ENCODE data around the gene P2RY4. TPM values are rescaled to one million over a fixed set of nuclear protein-coding genes. Genes with fewer than 3 reads are reported as not detected.

Gene P2RY4
- 1 to 10 TPM; 1.4 to 3.9 TPM for total RNA-seq

GRCh38 chrX:70260104-70260503, at the start of gene P2RY4:
TSS of gene P2RY4 (minus strand) at chrX:70260204. CDS start at chrX:70259624, 580 bp downstream.
- Histone ChIP-seq H3K36me3 (no peaks in the 10 kb centered on the region), H3K27me3 (replicated peaks; ENCODE audit: insufficient read depth) (no peaks in the 10 kb centered on the region), H3K9me3 (no peaks in the 10 kb centered on the region), H3K27ac (no peak within 1 kb of the TSS), H3K4me3 (no peak within 1 kb of the TSS), H3K4me1 (ENCODE audit: control insufficient read depth in 1 of 2, low read depth in 2 of 2) (no peaks in the 10 kb centered on the region)
- ATAC-seq (ENCODE audit: insufficient number of reproducible peaks, low FRiP score, low read depth) (no peak), DNase-seq (ENCODE audit: low spot score) (no peak)
- no peak for TF ChIP-seq CTCF (IDR thresholded peaks at IDR 0.05)

- DNase-seq (ENCODE audit: low spot score), result no peak
- no peak for TF ChIP-seq CTCF (IDR thresholded peaks at IDR 0.05)
- no peak overlapping the region for H3K27ac ChIP-seq
Observed at GRCh38 chrX:70301716-70302115, 41.7 kb upstream of the P2RY4 start.

GRCh38 chrX:70293621-70294020, 33.6 kb upstream of the P2RY4 start:
- no peaks in the 10 kb centered on the region for H3K27me3 ChIP-seq (replicated peaks; ENCODE audit: insufficient read depth)
- H3K4me3 ChIP-seq, result no peak overlapping the region
- TF ChIP-seq CTCF (IDR thresholded peaks at IDR 0.05), result no peak
- H3K4me1 ChIP-seq (ENCODE audit: control insufficient read depth in 1 of 2, low read depth in 2 of 2), result no peaks in the 10 kb centered on the region
- no peak overlapping the region for H3K27ac ChIP-seq
- H3K36me3 ChIP-seq, result no peaks in the 10 kb centered on the region
- no peak for ATAC-seq (ENCODE audit: insufficient number of reproducible peaks, low FRiP score, low read depth)
- H3K9me3 ChIP-seq, result no peaks in the 10 kb centered on the region
- no peak for DNase-seq (ENCODE audit: low spot score)

More at GRCh38 chrX:70301716-70302115, 41.7 kb upstream of the P2RY4 start:
- ATAC-seq (ENCODE audit: insufficient number of reproducible peaks, low FRiP score, low read depth), result no peak
- H3K36me3 ChIP-seq, result no peaks in the 10 kb centered on the region
- no peaks in the 10 kb centered on the region for H3K27me3 ChIP-seq (replicated peaks; ENCODE audit: insufficient read depth)
- no peak overlapping the region for H3K4me3 ChIP-seq
- no peaks in the 10 kb centered on the region for H3K4me1 ChIP-seq (ENCODE audit: control insufficient read depth in 1 of 2, low read depth in 2 of 2)
- no peaks in the 10 kb centered on the region for H3K9me3 ChIP-seq

GRCh38 chrX:70292788-70293187, 32.8 kb upstream of the P2RY4 start:
- Histone ChIP-seq H3K27me3 (replicated peaks; ENCODE audit: insufficient read depth) (no peaks in the 10 kb centered on the region), H3K4me1 (ENCODE audit: control insufficient read depth in 1 of 2, low read depth in 2 of 2) (no peaks in the 10 kb centered on the region), H3K36me3 (no peaks in the 10 kb centered on the region), H3K9me3 (no peaks in the 10 kb centered on the region), H3K4me3 (no peak overlapping the region), H3K27ac (no peak overlapping the region)
- no peak for TF ChIP-seq CTCF (IDR thresholded peaks at IDR 0.05)
- no peak for DNase-seq (ENCODE audit: low spot score)
- ATAC-seq (ENCODE audit: insufficient number of reproducible peaks, low FRiP score, low read depth), result no peak

- H3K36me3 ChIP-seq, result no peaks in the 10 kb centered on the region
- H3K9me3 ChIP-seq, result no peaks in the 10 kb centered on the region
- ATAC-seq (ENCODE audit: insufficient number of reproducible peaks, low FRiP score, low read depth) (no peak), DNase-seq (ENCODE audit: low spot score) (peak; percentile 9)
- no peaks in the 10 kb centered on the region for H3K4me1 ChIP-seq (ENCODE audit: control insufficient read depth in 1 of 2, low read depth in 2 of 2)
- no peak for TF ChIP-seq CTCF (IDR thresholded peaks at IDR 0.05)
- no peaks in the 10 kb centered on the region for H3K27me3 ChIP-seq (replicated peaks; ENCODE audit: insufficient read depth)
- H3K4me3 ChIP-seq, result peak within 1 kb of the TSS; percentile 73
- H3K27ac ChIP-seq, result peak within 1 kb of the TSS; percentile 50 to 80
Observed at GRCh38 chrX:70289793-70290770, 30.1 kb upstream of the P2RY4 start, which contains the start of the genes KIF4A and PDZD11. TSS of gene KIF4A (plus strand) at chrX:70290104. CDS start at chrX:70290459, 355 bp downstream. TSS of gene PDZD11 (minus strand) at chrX:70289927. CDS start at chrX:70289341, 586 bp downstream.
